Coronary artery (tissue), 2 donors: Measurements from ENCODE around the gene SCFD2.
"Not testable (repeated sequence)": the region's sequence is repeated elsewhere in the genome, so short reads cannot be mapped to it uniquely, and the experiment has no call there.

ENCODE experiments used
- DNase-seq: peaks from one replicate; pipeline ENCODE4 v3.0.0-alpha.2; 2017; ENCODE audit warnings: low spot score
- H3K27ac ChIP-seq, 2 donors: fragments of 200-600 bp; sonication (generic); one replicate each; pipeline ENCODE4 v1.5.1; 2016 to 2019
- H3K4me3 ChIP-seq: fragments of 200-600 bp; sonication (generic); 2 replicates; pipeline ENCODE4 v1.5.1; 2016; ENCODE audit warnings: mild to moderate bottlenecking, moderate library complexity
- TF ChIP-seq, protein P1 (sequence below): fragments of 200-600 bp; sonication (generic); IDR thresholded peaks from one replicate; pipeline ENCODE4 v1.5.1; 2019; ENCODE audit warnings: antibody characterized with exemption

SCFD2 gene

DNA sequence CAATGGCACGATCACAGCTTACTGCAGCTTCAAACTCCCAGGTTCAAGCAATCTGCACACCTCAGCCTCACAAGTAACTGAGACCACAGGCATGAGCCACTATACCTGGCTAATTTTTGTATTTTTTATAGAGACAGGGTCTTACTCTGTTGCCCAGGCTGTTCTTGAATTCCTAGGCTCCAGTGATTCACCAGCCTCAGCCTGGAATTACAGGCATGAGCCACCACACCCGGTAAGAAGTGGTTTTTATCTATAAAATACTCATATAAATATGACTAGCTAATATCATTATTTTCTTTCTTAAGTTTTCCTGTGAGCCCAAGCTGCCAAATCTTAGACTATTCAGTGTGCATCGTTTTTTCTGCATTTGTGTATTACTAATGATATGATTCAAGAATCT is 4.4 kb downstream of the SCFD2 start:
- TF ChIP-seq, protein P1, sequence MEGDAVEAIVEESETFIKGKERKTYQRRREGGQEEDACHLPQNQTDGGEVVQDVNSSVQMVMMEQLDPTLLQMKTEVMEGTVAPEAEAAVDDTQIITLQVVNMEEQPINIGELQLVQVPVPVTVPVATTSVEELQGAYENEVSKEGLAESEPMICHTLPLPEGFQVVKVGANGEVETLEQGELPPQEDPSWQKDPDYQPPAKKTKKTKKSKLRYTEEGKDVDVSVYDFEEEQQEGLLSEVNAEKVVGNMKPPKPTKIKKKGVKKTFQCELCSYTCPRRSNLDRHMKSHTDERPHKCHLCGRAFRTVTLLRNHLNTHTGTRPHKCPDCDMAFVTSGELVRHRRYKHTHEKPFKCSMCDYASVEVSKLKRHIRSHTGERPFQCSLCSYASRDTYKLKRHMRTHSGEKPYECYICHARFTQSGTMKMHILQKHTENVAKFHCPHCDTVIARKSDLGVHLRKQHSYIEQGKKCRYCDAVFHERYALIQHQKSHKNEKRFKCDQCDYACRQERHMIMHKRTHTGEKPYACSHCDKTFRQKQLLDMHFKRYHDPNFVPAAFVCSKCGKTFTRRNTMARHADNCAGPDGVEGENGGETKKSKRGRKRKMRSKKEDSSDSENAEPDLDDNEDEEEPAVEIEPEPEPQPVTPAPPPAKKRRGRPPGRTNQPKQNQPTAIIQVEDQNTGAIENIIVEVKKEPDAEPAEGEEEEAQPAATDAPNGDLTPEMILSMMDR, result no peak
- no peak overlapping the region for H3K27ac ChIP-seq
- H3K4me3 ChIP-seq, result no peak overlapping the region
- no peak for DNase-seq

DNA sequence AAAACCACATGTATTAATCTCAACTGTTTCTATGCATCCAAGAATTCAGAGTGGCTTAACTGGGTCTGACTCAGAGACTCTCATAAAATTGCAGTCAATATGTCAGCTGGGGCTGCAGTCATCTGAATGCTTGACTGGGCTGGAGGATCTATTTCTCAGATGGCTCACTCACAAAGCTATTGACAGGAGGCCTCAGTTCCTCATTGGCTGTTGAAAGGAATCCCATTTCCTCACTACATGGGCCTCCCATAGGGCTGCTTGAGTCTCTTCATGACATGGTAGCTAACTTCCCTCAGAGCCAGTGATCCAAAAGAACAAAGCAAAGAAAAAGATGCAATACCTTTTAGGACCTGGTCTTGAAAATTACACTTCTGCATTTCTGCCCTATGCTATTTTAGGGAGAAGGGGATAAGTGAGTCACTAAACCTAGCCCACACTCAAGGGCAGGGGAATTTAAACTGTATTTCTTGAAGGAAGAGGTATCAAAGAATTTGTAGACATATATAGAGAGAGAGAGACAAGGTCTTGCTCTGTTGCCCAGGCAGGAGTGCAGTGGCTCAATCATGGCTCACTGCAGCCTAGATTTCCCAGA is 9.8 kb downstream of the SCFD2 start:
- no peak overlapping the region for H3K27ac ChIP-seq
- no peak overlapping the region for H3K4me3 ChIP-seq
- DNase-seq, result no peak
- TF ChIP-seq, protein P1, result no peak

DNA sequence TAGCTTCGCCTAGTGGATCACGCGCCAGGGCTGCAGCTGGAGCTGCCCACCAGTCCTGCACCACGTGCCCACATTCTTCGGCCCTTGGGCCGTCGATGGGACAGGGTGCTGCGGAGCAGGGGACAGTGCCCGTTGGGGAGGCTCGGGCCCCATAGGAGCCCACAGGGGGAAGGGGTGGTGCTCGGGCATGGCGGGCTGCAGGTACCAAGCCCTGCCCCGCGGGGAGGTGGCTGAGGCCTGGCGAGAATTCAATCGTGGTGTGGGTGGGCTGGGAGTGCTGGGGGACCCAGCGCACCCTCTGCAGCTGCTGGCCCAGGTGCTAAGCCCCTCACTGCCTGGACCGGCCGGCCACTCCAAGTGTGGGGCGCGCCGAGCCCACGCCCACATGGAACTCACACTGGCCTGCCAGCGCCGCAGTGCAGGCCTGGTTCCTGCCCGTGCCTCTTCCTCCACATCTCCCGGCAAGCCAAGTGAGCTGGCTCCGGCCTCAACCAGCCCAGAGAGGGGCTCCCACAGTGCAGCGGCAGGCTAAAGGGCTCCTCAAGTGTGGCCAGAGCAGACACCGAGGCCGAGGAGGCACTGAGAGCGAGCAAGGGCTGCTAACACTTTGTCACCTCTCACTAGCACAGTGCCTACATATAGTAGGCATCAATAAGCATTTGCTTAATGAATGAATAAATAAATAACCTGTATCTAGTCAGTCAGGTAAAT is 11.7 kb downstream of the SCFD2 start:
- TF ChIP-seq, protein P1, result no peak
- no peak for DNase-seq
- H3K27ac ChIP-seq, result no peak overlapping the region
- H3K4me3 ChIP-seq, result no peak overlapping the region

DNA sequence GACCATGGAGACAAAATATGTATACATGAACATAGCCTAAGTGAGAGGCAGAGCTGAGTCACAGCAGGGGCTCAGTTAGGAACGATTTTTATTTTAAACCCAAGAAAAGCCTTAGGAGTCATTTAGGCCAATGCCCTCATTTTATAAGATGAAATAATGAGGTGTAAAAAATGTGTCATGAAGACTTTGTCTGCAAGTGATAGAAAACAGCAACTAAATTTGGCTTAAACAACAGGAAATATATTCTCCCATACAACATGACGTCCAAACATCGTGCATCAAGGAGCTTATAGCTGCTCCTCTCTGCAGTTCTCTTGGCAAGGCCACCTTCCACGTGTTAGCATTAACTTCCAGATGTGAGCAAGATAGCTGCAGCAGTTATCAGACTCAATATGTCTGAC is 16.8 kb downstream of the SCFD2 start:
- Histone ChIP-seq H3K27ac (no peak overlapping the region), H3K4me3 (no peak overlapping the region)
- no peak for DNase-seq
- TF ChIP-seq, protein P1, result no peak

DNA sequence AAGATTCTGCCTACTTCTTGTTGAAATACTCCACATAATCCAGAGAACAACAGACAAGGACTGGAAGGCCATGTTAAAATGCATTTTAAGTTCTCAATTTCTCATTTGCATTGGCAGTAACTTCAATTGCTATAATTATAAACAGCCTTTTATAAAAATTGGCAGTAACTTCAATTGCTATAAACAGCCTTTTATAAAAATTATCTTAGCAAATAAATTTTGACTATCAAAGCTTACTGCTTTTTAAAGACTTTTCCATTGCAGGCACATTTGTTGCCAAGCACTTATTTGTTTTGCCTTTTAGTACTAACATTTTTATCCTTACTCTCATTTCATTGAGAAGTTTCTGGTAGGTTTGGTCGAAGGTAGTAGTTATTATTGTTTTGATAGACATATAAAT is 17.8 kb downstream of the SCFD2 start:
- Histone ChIP-seq H3K27ac (no peak overlapping the region), H3K4me3 (no peak overlapping the region)
- no peak for DNase-seq
- TF ChIP-seq, protein P1, result no peak

DNA sequence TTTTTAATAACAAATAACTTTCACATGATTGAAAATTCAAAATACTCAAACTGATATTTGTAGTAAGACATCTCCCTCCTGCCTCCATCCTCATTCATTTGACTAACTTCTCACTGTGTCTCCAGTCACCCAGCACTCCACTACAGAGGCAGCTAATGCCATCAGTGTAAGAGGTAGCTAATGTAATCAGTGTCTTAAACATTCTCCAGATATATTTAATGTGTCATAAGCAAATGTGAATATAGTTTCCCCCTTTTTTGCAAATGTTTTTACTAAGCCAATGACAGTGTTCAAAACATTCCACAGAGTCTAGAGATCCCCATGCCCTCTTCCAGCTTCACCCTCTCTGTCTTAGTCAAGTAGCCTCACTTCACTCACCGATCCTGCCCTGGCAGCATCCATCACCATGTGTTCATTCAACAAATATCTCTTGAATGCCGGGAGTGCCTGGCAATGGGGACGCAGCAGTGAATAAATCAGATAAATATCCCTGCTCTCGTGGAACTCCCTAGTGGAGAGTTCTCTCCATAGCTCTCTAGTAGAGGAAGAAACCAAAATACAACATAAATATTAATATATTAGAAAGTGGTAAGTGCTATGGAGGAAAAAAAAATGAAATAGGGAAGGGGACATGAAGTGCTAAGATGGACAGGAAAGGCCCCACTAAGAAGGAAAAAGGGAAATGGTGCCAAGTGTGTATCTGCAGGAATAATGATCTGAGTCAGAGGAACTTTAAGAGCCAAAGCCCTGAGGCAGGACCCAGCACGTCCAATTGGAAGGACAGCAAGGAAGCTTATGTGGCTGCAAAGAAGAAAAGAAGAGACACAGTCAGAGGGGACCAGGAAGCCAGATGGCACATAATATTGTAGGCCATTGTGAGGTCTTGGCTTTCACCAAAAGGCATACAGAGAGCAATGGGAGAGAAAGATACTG is 18.7 kb downstream of the SCFD2 start:
- DNase-seq, result no peak
- Histone ChIP-seq H3K27ac (no peak overlapping the region), H3K4me3 (no peak overlapping the region)
- TF ChIP-seq, protein P1, result no peak

DNA sequence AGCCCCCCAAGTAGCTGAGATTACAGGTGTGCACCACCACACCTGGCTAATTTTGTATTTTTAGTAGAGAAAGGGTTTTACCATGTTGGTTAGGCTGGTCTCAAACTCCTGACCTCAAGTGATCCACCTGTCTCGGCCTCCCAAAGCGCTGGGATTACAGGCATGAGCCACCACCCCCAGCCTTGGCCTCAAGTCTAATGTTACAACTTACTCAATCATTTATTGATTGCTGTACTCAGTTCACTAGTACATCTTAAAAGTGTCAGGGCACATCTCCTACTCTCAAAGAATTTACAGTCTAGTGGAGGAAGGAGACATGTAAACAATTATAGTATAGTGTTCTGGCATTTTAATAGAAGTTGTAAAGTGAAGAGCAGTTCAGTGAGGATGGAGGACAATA is 19.5 kb downstream of the SCFD2 start:
- not testable (repeated sequence) for DNase-seq, H3K4me3 ChIP-seq, H3K27ac ChIP-seq

DNA sequence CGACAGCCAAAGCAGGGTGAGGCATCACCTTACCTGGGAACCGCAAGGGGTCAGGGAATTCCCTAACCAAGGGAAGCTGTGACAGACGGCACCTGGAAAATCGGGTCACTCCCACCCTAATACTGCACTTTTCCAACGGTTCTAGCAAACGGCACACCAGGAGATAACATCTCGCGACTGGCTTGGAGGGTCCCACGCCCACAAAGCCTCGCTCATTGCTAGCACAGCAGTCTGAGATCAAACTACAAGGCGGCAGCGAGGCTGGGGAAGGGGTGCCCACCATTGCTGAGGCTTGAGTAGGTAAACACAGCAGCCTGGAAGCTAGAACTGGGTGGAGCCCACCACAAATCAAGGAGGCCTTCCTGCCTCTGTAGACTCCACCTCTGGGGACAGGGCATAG is 25.7 kb downstream of the SCFD2 start:
- H3K27ac ChIP-seq, DNase-seq, H3K4me3 ChIP-seq: not testable (repeated sequence)

DNA sequence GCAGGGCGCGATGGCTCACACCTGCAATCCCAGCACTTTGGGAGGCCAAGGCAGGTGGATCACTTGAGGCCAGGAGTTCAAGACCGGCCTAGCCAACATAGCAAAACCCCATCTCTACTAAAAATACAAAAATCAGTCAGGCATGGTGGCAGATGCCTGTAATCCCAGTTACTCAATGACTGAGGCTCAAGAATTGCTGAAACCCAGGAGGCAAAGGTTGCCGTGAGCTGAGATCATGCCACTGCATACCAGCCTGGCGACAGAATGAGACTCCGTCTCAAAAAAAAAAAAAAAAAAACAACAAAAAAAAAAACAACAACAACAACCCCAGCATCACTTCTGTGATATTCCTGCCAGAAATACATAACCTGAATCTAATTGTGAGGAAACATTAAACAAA is 30.9 kb downstream of the SCFD2 start:
- DNase-seq, H3K27ac ChIP-seq, H3K4me3 ChIP-seq: not testable (repeated sequence)
